Psoas muscle (tissue), 8 donors: ENCODE data around the gene TRAF2. TPM values are rescaled to one million over a fixed set of nuclear protein-coding genes. Genes with fewer than 3 reads are reported as not detected.
"Not testable (repeated sequence)": the region's sequence is repeated elsewhere in the genome, so short reads cannot be mapped to it uniquely, and the experiment has no call there.

Experiments used
- ATAC-seq, 4 donors: fragments of 200-7000 bp; cut with Tn5 transposase; one replicate each; pipeline ENCODE4 v1.9.1; 2020; ENCODE audit warnings: moderate library complexity in 3 of 4, mild to moderate bottlenecking in 2 of 4
- DNase-seq, 2 donors: peaks; one replicate each; pipeline ENCODE4 v3.0.0-alpha.2; 2020
- H3K27ac ChIP-seq: fragments of 200-600 bp; one replicate; pipeline ENCODE4 v1.8.0; 2022
- H3K27me3 ChIP-seq, 3 donors: fragments of 200-600 bp in 1 of 3; one replicate each; pipeline versions ENCODE4 v1.6.1 to v1.8.0; 2013 to 2022; ENCODE audit warnings: low read length in 2 of 3, mild to moderate bottlenecking in 2 of 3, moderate library complexity in 1 of 3; ENCODE audit not compliant: insufficient read depth in 3 of 3
- H3K36me3 ChIP-seq, 2 donors: fragments of 200-600 bp in 1 of 2; one replicate each; pipeline versions ENCODE4 v1.6.1 to v1.8.0; 2013 to 2022; ENCODE audit warnings: low read depth in 1 of 2, mild to moderate bottlenecking in 1 of 2, moderate library complexity in 1 of 2; ENCODE audit not compliant: insufficient read depth in 1 of 2
- H3K4me1 ChIP-seq: fragments of 200-600 bp; one replicate; pipeline ENCODE4 v1.8.0; 2022
- H3K4me3 ChIP-seq: fragments of 200-600 bp; one replicate; pipeline ENCODE4 v1.8.0; 2022; ENCODE audit warnings: mild to moderate bottlenecking
- H3K9me3 ChIP-seq: fragments of 200-600 bp; one replicate; pipeline ENCODE4 v1.8.0; 2022
- CTCF ChIP-seq: fragments of 200-600 bp; IDR thresholded peaks from one replicate; pipeline ENCODE4 v1.8.0; 2022; ENCODE audit warnings: antibody characterized with exemption
- whole genome bisulfite sequencing, 3 donors: extraction: QIAGEN DNeasy Blood & Tissue Kit; methylation state at CpG; one replicate each; pipeline versions ENCODE4 v1.1.6 to v1.1.7; 2013; 5-methylcytosine and 5-hydroxymethylcytosine counted together
- intact Hi-C, 2 donors: fragments of 100-400 bp; cut with DNase I; formaldehyde crosslinking; loops; one replicate each; pipeline versions ENCODE4 v1.11.0 to v1.14.2; 2022
- polyA plus RNA-seq, 3 donors: library from polyadenylated mRNA; stranded (reverse); fragments of 200-250 nt; gene quantifications; one replicate each; pipeline ENCODE4 v1.2.3, GENCODE V29; 2013
- total RNA-seq, 4 donors: library from RNA; stranded (reverse); fragmentation: NEBNext Ultra II Directional in 2 of 4; extraction: Animal tissue kit (Norgen Biotek cat#: 25700) in 2 of 4; gene quantifications; one replicate each; pipeline versions ENCODE4 v1.2.1 to v1.2.4, GENCODE V29; 2021 to 2023
- donor health status: healthy with polysubstance abuse.
- donor health status: DM: no; HTN: no; CAD: no; lungs with moderate emphysema.
- donor health status: Bipolar disorder and iron deficiency.
- donor health status: healthy.
- donor health status: DM: yes; HTN: yes; CAD: no.
- donor health status: DM: no; HTN: no; CAD: no.
- donor health status: DM: no; HTN: no; CAD: no.
- donor health status: DM: yes; HTN: yes; CAD: no.

The TRAF2 gene
- total and polyA plus RNA-seq, 7 donors = 5.4 to 15.9 (median 10.3) TPM

DNA sequence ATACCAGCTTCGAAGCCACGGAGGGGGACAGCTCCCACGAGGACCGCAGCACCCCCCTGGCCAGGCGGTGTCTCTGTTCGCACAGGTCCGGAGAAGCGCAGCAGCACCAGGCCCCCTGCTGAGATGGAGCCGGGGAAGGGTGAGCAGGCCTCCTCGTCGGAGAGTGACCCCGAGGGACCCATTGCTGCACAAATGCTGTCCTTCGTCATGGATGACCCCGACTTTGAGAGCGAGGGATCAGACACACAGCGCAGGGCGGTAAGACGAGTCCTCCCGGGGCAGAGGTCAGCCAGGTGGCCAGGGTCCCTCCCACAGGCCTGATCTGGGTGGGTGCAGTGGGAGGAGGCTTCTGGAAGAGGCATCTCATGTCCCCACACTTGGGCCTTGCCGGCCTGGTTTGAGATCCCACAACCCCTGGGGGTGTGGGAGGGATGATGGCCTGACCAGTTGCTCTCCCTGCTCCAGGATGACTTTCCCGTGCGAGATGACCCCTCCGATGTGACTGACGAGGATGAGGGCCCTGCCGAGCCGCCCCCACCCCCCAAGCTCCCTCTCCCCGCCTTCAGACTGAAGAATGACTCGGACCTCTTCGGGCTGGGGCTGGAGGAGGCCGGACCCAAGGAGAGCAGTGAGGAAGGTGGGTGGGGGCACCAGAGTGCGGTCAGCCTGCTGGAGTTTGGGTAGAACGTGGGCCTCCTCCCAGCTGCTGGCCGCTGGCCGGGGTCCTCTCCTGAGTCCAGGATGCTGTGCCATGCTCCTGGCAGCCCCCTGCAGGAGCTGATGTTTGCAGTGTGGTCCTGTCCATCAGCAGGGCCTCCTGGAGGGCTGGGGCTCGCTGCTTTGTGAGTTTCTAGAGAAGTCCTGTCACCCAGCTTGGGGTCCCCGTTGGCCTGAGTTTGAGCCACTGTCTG, 46.8 kb upstream of the TRAF2 start:
- DNase-seq (no peak), ATAC-seq (no peak)
- Histone ChIP-seq H3K36me3 (peaks cover 0 to 42% of the 10 kb centered on the region in 2 donors), H3K4me3 (no peak overlapping the region), H3K27ac (no peak overlapping the region), H3K4me1 (peaks cover 13% of the 10 kb centered on the region), H3K27me3 (peaks cover 0 to 5% (median 0%) of the 10 kb centered on the region in 3 donors), H3K9me3 (no peaks in the 10 kb centered on the region)
- intact Hi-C loops = loop anchor here in 1 of 2 donors (2.0 to 10.0 kb wide), 2 partner anchors 39 to 185 kb away; partner anchors contain the start of gene ABCA2
- WGBS, 3 donors = 75 to 82% (median 76%) methylated on average over 35 to 36 of the region's 36 CpGs
- no peak for TF ChIP-seq CTCF

DNA sequence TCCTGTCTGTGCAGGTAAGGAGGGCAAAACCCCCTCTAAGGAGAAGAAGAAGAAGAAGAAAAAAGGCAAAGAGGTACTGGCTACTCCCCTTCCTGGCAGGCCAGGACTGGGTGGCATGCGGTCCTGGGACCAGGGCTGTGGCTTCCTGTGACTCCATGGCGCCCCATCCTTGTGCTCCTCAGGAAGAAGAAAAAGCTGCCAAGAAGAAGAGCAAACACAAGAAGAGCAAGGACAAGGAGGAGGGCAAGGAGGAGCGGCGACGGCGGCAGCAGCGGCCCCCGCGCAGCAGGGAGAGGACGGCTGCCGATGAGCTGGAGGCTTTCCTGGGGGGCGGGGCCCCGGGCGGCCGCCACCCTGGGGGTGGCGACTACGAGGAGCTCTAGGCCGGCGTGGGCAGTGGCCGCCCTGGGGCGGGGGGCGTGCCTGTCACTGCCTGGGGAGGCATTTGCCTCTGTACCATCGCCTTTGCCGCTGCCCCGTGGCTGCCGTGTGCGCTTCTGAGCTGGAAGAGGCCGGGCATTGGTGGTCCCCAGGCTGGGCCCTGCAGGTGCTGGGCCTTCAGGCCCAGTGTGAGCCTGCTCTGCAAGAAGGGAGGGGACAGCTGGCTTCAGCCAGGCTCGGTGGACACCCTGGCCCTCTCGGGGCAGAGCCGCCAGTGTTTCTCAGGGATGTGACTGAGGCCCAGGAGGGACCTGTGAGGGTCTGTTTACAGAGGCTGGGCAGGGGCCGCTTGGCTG, 46.0 kb upstream of the TRAF2 start:
- H3K36me3 ChIP-seq = peaks cover 0 to 40% of the 10 kb centered on the region in 2 donors
- H3K4me1 ChIP-seq = peaks cover 13% of the 10 kb centered on the region
- TF ChIP-seq CTCF = no peak
- peak overlapping the region; percentile 38 for H3K27ac ChIP-seq
- H3K27me3 ChIP-seq = peaks cover 0 to 7% (median 2%) of the 10 kb centered on the region in 3 donors
- DNase-seq (no peak), ATAC-seq (no peak)
- H3K4me3 ChIP-seq = no peak overlapping the region
- 54 to 74% (median 71%) methylated on average over 19 to 32 of the region's 32 CpGs for WGBS, 3 donors
- intact Hi-C loops = loop anchor here in 1 of 2 donors (10.0 kb wide), 1 partner anchor 184 kb away; the partner anchor contains the start of gene ABCA2
- no peaks in the 10 kb centered on the region for H3K9me3 ChIP-seq

GRCh38 chr9:136840877-136841645, 45.3 kb upstream of the TRAF2 start:
- Histone ChIP-seq H3K9me3 (no peaks in the 10 kb centered on the region), H3K36me3 (peaks cover 0 to 33% of the 10 kb centered on the region in 2 donors), H3K27ac (peak overlapping the region; percentile 38), H3K4me1 (peaks cover 13% of the 10 kb centered on the region), H3K27me3 (peaks cover 0 to 14% (median 2%) of the 10 kb centered on the region in 3 donors), H3K4me3 (no peak overlapping the region)
- intact Hi-C loops = loop anchor here in 1 of 2 donors (10.0 kb wide), 1 partner anchor 184 kb away; the partner anchor contains the start of gene ABCA2
- DNase-seq = peak in 1 of 2 donors; percentile 72
- 41 to 62% (median 44%) methylated on average over 23 to 28 of the region's 28 CpGs for WGBS, 3 donors
- ATAC-seq = peak; percentile 26 to 49 (median 40)
- TF ChIP-seq CTCF = no peak

GRCh38 chr9:136841646-136842379, 44.5 kb upstream of the TRAF2 start:
- H3K4me1 ChIP-seq = peaks cover 13% of the 10 kb centered on the region
- WGBS, 3 donors = 26 to 37% (median 28%) methylated on average over 13 to 16 of the region's 16 CpGs
- DNase-seq (peak in 1 of 2 donors; percentile 58), ATAC-seq (peak in 3 of 4 donors; percentile 3 to 4 (median 3))
- H3K27ac ChIP-seq = peak overlapping the region; percentile 43
- H3K9me3 ChIP-seq = not testable (repeated sequence)
- H3K36me3 ChIP-seq = peaks cover 0 to 26% of the 10 kb centered on the region in 2 donors
- peaks cover 0 to 19% (median 8%) of the 10 kb centered on the region in 3 donors for H3K27me3 ChIP-seq
- intact Hi-C loops = loop anchor here in 1 of 2 donors (10.0 kb wide), 1 partner anchor 183 kb away; the partner anchor contains the start of gene ABCA2
- H3K4me3 ChIP-seq = peak overlapping the region; percentile 63
